Astrocyte of the spinal cord (primary cell): ENCODE data around the gene PPIL1.

Experiments used
- DNase-seq: peaks from one replicate; pipeline ENCODE4 v3.0.0; 2011; ENCODE audit warnings: low read depth, low spot score
- H3K4me3 ChIP-seq: 2 replicates; pipeline ENCODE4 v1.5.1; 2011; ENCODE audit warnings: low read depth, mild to moderate bottlenecking, low read length, moderate library complexity
- CTCF ChIP-seq: IDR thresholded peaks from 2 replicates; pipeline ENCODE4 v1.5.1; 2012; ENCODE audit warnings: low read depth, mild to moderate bottlenecking, low read length, inconsistent platforms
- in situ Hi-C: cut with HindIII; loops from 2 replicates; pipeline ENCODE4 v1.10.0; 2017; ENCODE audit warnings: low sequenced_read_pairs

PPIL1 gene

GRCh38 chr6:36874443-36875249, at the start of gene PPIL1:
TSS of gene PPIL1 (minus strand) at chr6:36874803. CDS start at chr6:36874772, 31 bp downstream.
- in situ Hi-C loops: no loop called here
- peak; percentile 94 for DNase-seq
- TF ChIP-seq CTCF: no peak
- peak within 1 kb of the TSS; percentile 97 for H3K4me3 ChIP-seq

GRCh38 chr6:36924131-36924530, 49.5 kb upstream of the PPIL1 start:
- H3K4me3 ChIP-seq: no peak overlapping the region
- no peak for TF ChIP-seq CTCF
- in situ Hi-C loops: no loop called here
- peak; percentile 52 for DNase-seq

GRCh38 chr6:36920546-36920945, 45.9 kb upstream of the PPIL1 start:
- no peak overlapping the region for H3K4me3 ChIP-seq
- no peak for DNase-seq
- in situ Hi-C loops: no loop called here
- TF ChIP-seq CTCF: no peak

- TF ChIP-seq CTCF: no peak
- no peak for DNase-seq
- in situ Hi-C loops: no loop called here
- no peak overlapping the region for H3K4me3 ChIP-seq
Observed at GRCh38 chr6:36920049-36920448, 45.4 kb upstream of the PPIL1 start.

- no peak for TF ChIP-seq CTCF
- DNase-seq: no peak
- H3K4me3 ChIP-seq: no peak overlapping the region
- in situ Hi-C loops: no loop called here
Observed at GRCh38 chr6:36917541-36918193, 43.1 kb upstream of the PPIL1 start.

GRCh38 chr6:36916126-36916525, 41.5 kb upstream of the PPIL1 start:
- H3K4me3 ChIP-seq: no peak overlapping the region
- in situ Hi-C loops: no loop called here
- DNase-seq: no peak
- TF ChIP-seq CTCF: no peak
